ENCODE data around the gene GSDME.

GRCh38 chr7:24725554-24726241, 31.6 kb downstream of the GSDME start:
- TF ChIP-seq TEAD4 (IDR thresholded peaks at IDR 0.05) (no peak), CREB1 (IDR thresholded peaks at IDR 0.05; ENCODE audit: low read depth) (no peak), CEBPB (IDR thresholded peaks at IDR 0.05) (no peak), RAD21 (IDR thresholded peaks at IDR 0.05; ENCODE audit: low read depth) (no peak), EGR1 (IDR thresholded peaks at IDR 0.05) (no peak), EP300 (IDR thresholded peaks at IDR 0.05; ENCODE audit: borderline replicate concordance) (no peak), TCF12 (IDR thresholded peaks at IDR 0.05; ENCODE audit: low read depth) (no peak), YY1 (IDR thresholded peaks at IDR 0.05; ENCODE audit: low read depth) (no peak), NFIC (IDR thresholded peaks at IDR 0.05) (no peak), USF1 (IDR thresholded peaks at IDR 0.05) (no peak), TAF1 (IDR thresholded peaks at IDR 0.05; ENCODE audit: low read depth) (no peak), FOXM1 (IDR thresholded peaks at IDR 0.05; ENCODE audit: borderline replicate concordance, low read depth) (no peak)
- TF ChIP-seq, protein P1, sequence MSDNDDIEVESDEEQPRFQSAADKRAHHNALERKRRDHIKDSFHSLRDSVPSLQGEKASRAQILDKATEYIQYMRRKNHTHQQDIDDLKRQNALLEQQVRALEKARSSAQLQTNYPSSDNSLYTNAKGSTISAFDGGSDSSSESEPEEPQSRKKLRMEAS (IDR thresholded peaks at IDR 0.05): no peak
- TF ChIP-seq, protein P2, sequence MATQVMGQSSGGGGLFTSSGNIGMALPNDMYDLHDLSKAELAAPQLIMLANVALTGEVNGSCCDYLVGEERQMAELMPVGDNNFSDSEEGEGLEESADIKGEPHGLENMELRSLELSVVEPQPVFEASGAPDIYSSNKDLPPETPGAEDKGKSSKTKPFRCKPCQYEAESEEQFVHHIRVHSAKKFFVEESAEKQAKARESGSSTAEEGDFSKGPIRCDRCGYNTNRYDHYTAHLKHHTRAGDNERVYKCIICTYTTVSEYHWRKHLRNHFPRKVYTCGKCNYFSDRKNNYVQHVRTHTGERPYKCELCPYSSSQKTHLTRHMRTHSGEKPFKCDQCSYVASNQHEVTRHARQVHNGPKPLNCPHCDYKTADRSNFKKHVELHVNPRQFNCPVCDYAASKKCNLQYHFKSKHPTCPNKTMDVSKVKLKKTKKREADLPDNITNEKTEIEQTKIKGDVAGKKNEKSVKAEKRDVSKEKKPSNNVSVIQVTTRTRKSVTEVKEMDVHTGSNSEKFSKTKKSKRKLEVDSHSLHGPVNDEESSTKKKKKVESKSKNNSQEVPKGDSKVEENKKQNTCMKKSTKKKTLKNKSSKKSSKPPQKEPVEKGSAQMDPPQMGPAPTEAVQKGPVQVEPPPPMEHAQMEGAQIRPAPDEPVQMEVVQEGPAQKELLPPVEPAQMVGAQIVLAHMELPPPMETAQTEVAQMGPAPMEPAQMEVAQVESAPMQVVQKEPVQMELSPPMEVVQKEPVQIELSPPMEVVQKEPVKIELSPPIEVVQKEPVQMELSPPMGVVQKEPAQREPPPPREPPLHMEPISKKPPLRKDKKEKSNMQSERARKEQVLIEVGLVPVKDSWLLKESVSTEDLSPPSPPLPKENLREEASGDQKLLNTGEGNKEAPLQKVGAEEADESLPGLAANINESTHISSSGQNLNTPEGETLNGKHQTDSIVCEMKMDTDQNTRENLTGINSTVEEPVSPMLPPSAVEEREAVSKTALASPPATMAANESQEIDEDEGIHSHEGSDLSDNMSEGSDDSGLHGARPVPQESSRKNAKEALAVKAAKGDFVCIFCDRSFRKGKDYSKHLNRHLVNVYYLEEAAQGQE (IDR thresholded peaks at IDR 0.05; ENCODE audit: low read depth): no peak

Data from Ishikawa (cell line).